Liver (tissue), 9 donors: ENCODE results near the gene LPA. TPM values are rescaled to one million over a fixed set of nuclear protein-coding genes. Genes with fewer than 3 reads are reported as not detected.
"Not testable (repeated sequence)": the region's sequence is repeated elsewhere in the genome, so short reads cannot be mapped to it uniquely, and the experiment has no call there.

Source experiments
- DNase-seq: peaks from one replicate; pipeline ENCODE4 v3.0.0-alpha.2; 2017; ENCODE audit warnings: low spot score
- H3K27ac ChIP-seq, 2 donors: one replicate each; pipeline ENCODE4 v1.7.0; 2013; ENCODE audit warnings: inconsistent platforms in 2 of 2, low read length in 2 of 2, control low read depth in 1 of 2, low read depth in 1 of 2, mild to moderate bottlenecking in 1 of 2
- H3K27me3 ChIP-seq, 4 donors: one replicate each; pipeline versions ENCODE4 v1.6.1 to v1.7.0; 2013; ENCODE audit warnings: low read length in 3 of 4, inconsistent platforms in 1 of 4, mild to moderate bottlenecking in 1 of 4, moderate library complexity in 1 of 4; ENCODE audit not compliant: control insufficient read depth in 4 of 4, insufficient read depth in 4 of 4
- H3K36me3 ChIP-seq, 4 donors: one replicate each; pipeline versions ENCODE4 v1.6.1 to v1.7.0; 2013; ENCODE audit warnings: low read length in 3 of 4, mild to moderate bottlenecking in 3 of 4, low read depth in 1 of 4, moderate library complexity in 1 of 4; ENCODE audit not compliant: control insufficient read depth in 4 of 4, insufficient read depth in 3 of 4
- H3K4me1 ChIP-seq, 4 donors: one replicate each; pipeline versions ENCODE4 v1.6.1 to v1.7.0; 2013; ENCODE audit warnings: low read length in 3 of 4, mild to moderate bottlenecking in 3 of 4, moderate library complexity in 1 of 4; ENCODE audit not compliant: control insufficient read depth in 4 of 4, insufficient read depth in 4 of 4
- H3K4me3 ChIP-seq, 3 donors: one replicate each; pipeline versions ENCODE4 v1.6.1 to v1.7.0; 2013; ENCODE audit warnings: low read length in 3 of 3, control low read depth in 1 of 3, low read depth in 1 of 3, mild to moderate bottlenecking in 1 of 3
- H3K9ac ChIP-seq, 2 donors: one replicate each; pipeline ENCODE4 v1.7.0; 2013; ENCODE audit warnings: low read length in 2 of 2, mild to moderate bottlenecking in 2 of 2, moderate library complexity in 2 of 2, control low read depth in 1 of 2, low read depth in 1 of 2
- H3K9me3 ChIP-seq, 4 donors: one replicate each; pipeline versions ENCODE4 v1.6.1 to v1.7.0; 2013; ENCODE audit warnings: low read length in 3 of 4; ENCODE audit not compliant: control insufficient read depth in 4 of 4
- FOXA1 ChIP-seq: IDR thresholded peaks from 2 replicates; pipeline ENCODE4 v1.6.1; 2016; ENCODE audit warnings: antibody characterized with exemption
- GABPA ChIP-seq, 2 donors: IDR thresholded peaks in 1 of 2; conservative IDR thresholded peaks in 1 of 2; 2 replicates each; pipeline ENCODE4 v1.6.1; 2016; ENCODE audit warnings: antibody characterized with exemption in 2 of 2, mild to moderate bottlenecking in 1 of 2, moderate library complexity in 1 of 2
- HNF4G ChIP-seq: IDR thresholded peaks from 2 replicates; pipeline ENCODE4 v1.6.1; 2016; ENCODE audit warnings: antibody characterized with exemption
- TAF1 ChIP-seq: conservative IDR thresholded peaks from 2 replicates; pipeline ENCODE4 v1.6.1; 2016; ENCODE audit warnings: antibody characterized with exemption, mild to moderate bottlenecking
- WGBS: extraction: QIAGEN DNeasy Blood & Tissue Kit; methylation state at CpG from one replicate; pipeline ENCODE4 v1.1.7; 2013; 5-methylcytosine and 5-hydroxymethylcytosine counted together
- polyA plus RNA-seq, 2 donors: library from polyadenylated mRNA; stranded (reverse) in 1 of 2; unstranded in 1 of 2; fragments of 200-250 nt in 1 of 2; fragments of >200 nt in 1 of 2; fragmentation: Nextera tagmentation in 1 of 2; extraction: Ambion mirVana in 1 of 2; gene quantifications; one replicate each; pipeline versions ENCODE4 v1.2.1 to v1.2.3, GENCODE V29; 2013 to 2015
- total RNA-seq, 2 donors: library from RNA; depleted of rRNA; stranded (reverse); fragments of >200 nt; gene quantifications; one replicate each; pipeline ENCODE4 v1.2.3, GENCODE V29; 2014
- TF ChIP-seq, protein P1 (sequence below): IDR thresholded peaks from 2 replicates; pipeline ENCODE4 v1.6.1; 2016; ENCODE audit warnings: antibody characterized with exemption
- TF ChIP-seq, protein P2 (sequence below): fragments of 150-350 bp; IDR thresholded peaks from 2 replicates; pipeline ENCODE4 v1.5.1; 2017; ENCODE audit warnings: improper control_type of control experiment, low read depth, low read length; ENCODE audit not compliant: missing input control
- TF ChIP-seq, protein P3 (sequence below): IDR thresholded peaks from 2 replicates; pipeline ENCODE4 v1.6.1; 2016; ENCODE audit warnings: antibody characterized with exemption
- donor health status: healthy.
- donor health status: healthy.
- donor health status: healthy.
- donor health status: healthy.
- donor health status: healthy.

LPA gene
- total and polyA plus RNA-seq, 4 donors = 7.9 to 62.8 (median 23.9) TPM

DNA sequence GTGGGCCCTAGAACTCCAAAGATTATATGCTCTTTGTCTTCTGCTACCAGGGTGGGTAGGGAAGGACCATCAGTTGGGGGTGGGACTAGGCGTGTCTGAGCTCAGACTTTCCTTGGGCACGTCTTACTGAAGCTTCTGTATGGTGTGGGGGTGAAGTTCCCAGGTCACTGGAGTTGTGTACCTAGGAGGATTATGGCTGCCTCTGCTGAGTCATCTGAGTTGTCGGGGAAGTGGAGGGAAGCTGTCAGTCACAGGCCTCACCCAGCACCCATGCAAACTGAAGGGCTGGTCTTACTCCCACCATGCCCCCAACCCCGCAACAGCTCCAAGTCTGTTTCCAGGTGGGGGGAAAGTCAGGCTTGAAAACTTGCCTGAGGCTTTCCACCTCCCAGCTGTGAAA, 90.1 kb downstream of the LPA start:
- WGBS = 81% methylated on average over 4 of the region's 4 CpGs
- Histone ChIP-seq H3K9me3 (no peaks in the 10 kb centered on the region), H3K27ac (no peak overlapping the region), H3K36me3 (peaks cover 2 to 46% (median 36%) of the 10 kb centered on the region in 4 donors), H3K4me1 (no peaks in the 10 kb centered on the region), H3K4me3 (no peak overlapping the region), H3K9ac (no peak overlapping the region), H3K27me3 (no peaks in the 10 kb centered on the region)
- no peak for TF ChIP-seq FOXA1
- no peak for TF ChIP-seq HNF4G
- TF ChIP-seq TAF1 = no peak
- TF ChIP-seq, protein P1, sequence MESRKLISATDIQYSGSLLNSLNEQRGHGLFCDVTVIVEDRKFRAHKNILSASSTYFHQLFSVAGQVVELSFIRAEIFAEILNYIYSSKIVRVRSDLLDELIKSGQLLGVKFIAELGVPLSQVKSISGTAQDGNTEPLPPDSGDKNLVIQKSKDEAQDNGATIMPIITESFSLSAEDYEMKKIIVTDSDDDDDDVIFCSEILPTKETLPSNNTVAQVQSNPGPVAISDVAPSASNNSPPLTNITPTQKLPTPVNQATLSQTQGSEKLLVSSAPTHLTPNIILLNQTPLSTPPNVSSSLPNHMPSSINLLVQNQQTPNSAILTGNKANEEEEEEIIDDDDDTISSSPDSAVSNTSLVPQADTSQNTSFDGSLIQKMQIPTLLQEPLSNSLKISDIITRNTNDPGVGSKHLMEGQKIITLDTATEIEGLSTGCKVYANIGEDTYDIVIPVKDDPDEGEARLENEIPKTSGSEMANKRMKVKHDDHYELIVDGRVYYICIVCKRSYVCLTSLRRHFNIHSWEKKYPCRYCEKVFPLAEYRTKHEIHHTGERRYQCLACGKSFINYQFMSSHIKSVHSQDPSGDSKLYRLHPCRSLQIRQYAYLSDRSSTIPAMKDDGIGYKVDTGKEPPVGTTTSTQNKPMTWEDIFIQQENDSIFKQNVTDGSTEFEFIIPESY = no peak
- no peak for DNase-seq

DNA sequence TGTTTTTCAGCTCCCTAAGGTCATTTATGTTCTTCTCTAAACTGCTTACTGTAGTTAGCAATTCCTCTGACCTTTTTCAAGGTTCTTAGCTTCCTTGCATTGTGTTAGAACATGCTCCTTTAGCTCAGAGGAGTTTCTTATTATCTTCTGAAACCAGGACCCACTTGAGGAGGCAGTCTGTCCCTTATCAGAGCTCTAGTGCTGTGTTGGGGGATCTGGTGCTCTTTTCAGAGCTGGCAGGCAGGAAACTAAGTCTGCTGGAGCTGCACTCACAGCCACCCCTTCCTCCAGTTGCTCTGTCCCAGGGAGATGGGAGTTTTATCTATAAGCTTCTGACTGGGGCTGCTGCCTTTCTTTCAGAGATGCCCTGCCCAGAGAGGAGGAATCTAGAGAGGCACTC, 92.9 kb downstream of the LPA start:
- not testable (repeated sequence) for H3K9ac ChIP-seq, DNase-seq, H3K27me3 ChIP-seq, H3K9me3 ChIP-seq, H3K4me1 ChIP-seq, H3K27ac ChIP-seq, H3K4me3 ChIP-seq
- peaks cover 0 to 38% (median 21%) of the 10 kb centered on the region in 4 donors for H3K36me3 ChIP-seq

DNA sequence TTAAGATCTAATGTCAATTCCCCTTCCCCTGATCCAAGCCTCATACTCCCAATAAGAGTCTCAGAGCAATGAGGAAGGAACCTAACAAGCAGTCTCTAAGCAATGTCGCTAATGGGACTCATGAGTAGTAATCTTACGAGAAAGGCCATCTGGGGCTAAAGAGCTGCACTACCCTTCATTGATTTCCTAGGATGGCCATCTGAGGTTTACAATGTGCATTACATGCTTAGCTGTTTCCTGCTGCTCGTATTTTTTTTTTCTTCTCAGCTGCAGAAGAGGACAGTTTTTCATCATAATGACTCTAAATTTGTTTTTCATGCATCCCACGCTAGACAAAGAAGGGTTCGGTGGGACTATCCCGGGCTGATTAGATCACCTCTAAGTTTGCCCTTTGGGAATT, 119.3 kb downstream of the LPA start:
- H3K9me3 ChIP-seq = no peaks in the 10 kb centered on the region
- no peaks in the 10 kb centered on the region for H3K4me1 ChIP-seq
- H3K27me3 ChIP-seq = no peaks in the 10 kb centered on the region
- no peak for DNase-seq
- H3K36me3 ChIP-seq = peaks cover 3 to 69% (median 50%) of the 10 kb centered on the region in 4 donors
- no peak overlapping the region for H3K4me3 ChIP-seq
- 91% methylated on average over 6 of the region's 6 CpGs for WGBS
- TF ChIP-seq HNF4G (no peak), GABPA (IDR thresholded peaks at IDR 0.05 in 1 of 2, conservative IDR thresholded peaks at IDR 0.05 in 1 of 2) (no peak)
- TF ChIP-seq, protein P2, sequence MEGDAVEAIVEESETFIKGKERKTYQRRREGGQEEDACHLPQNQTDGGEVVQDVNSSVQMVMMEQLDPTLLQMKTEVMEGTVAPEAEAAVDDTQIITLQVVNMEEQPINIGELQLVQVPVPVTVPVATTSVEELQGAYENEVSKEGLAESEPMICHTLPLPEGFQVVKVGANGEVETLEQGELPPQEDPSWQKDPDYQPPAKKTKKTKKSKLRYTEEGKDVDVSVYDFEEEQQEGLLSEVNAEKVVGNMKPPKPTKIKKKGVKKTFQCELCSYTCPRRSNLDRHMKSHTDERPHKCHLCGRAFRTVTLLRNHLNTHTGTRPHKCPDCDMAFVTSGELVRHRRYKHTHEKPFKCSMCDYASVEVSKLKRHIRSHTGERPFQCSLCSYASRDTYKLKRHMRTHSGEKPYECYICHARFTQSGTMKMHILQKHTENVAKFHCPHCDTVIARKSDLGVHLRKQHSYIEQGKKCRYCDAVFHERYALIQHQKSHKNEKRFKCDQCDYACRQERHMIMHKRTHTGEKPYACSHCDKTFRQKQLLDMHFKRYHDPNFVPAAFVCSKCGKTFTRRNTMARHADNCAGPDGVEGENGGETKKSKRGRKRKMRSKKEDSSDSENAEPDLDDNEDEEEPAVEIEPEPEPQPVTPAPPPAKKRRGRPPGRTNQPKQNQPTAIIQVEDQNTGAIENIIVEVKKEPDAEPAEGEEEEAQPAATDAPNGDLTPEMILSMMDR = no peak
- no peak overlapping the region for H3K27ac ChIP-seq
- no peak overlapping the region for H3K9ac ChIP-seq

DNA sequence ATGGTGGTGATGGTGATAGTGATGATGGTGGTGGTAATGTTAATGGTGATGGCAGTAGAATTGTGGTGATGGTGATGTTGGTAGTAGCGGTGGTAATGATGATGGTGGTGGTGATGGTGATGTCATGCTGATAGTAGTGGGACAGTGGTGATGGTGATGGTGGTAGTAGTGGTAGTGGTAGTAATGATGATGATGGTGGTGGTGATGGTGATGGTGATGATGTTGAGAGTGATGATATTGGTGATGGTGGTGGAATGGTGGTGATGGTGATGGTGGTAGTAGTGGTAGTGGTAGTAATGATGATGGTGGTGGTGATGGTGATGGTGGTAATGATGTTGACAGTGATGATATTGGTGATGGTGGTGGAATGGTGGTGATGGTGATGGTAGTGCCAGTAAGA, 128.8 kb downstream of the LPA start:
- no peak for DNase-seq
- no peak overlapping the region for H3K27ac ChIP-seq
- no peak overlapping the region for H3K4me3 ChIP-seq
- H3K9ac ChIP-seq = no peak overlapping the region
- 98% methylated on average over 1 of the region's 1 CpG for WGBS
- peaks cover 0 to 65% (median 34%) of the 10 kb centered on the region in 4 donors for H3K36me3 ChIP-seq
- H3K27me3 ChIP-seq = no peaks in the 10 kb centered on the region
- peaks cover 0 to 11% (median 4%) of the 10 kb centered on the region in 4 donors for H3K4me1 ChIP-seq
- H3K9me3 ChIP-seq = no peaks in the 10 kb centered on the region
- TF ChIP-seq, protein P3, sequence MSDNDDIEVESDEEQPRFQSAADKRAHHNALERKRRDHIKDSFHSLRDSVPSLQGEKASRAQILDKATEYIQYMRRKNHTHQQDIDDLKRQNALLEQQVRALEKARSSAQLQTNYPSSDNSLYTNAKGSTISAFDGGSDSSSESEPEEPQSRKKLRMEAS = no peak
